ENCODE results near the gene VPS13D.
"Not testable (repeated sequence)": the region's sequence is repeated elsewhere in the genome, so short reads cannot be mapped to it uniquely, and the experiment has no call there.

Gene VPS13D

DNA sequence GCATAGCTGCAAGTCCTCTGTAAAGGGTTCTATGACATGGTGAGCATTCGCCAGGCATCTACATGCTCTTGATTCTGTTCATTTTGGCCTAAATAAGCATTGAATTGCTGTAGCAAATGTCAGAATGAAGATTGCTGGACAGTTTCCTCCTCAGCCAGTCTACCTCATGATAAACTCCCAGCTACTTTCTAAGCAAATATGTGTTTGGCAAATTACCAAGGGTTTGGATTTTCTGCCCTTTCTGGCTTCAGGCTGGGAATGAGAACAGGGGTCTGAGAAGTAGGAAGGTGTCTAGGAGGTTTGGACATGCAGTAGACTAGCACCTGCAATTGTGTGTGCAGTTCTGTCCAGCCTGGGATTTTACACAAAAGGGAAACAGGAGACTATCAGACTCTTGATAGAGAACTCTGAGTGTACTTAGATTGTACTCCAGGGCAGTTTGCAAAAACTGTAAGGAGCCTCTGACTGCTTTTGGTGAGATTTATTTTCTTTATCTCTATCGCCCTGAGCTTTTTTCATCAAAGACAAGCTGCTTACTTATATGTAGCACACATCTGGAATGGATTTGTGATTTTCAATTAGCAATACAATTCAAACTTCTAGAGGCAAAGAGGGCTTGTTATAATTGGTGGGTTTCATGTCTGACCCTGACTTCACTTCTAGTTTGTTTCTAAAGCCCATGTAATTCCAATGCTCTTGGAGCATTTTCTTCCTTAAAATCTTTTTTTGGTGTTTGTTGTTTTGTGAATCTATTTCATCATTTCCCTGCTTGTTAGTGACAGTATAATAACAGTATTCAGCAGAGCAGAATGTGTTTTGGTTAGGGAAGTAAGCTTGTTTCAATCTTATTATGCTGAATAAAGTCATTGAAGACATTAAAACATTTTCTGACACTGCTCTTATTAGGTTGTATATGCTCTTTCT lies 150.8 kb downstream of the VPS13D start:
- DNase-seq, result no peak

- DNase-seq, result no peak
These were observed 153.2 kb downstream of the VPS13D start for GRCh38 chr1:12383001-12383400.

DNA sequence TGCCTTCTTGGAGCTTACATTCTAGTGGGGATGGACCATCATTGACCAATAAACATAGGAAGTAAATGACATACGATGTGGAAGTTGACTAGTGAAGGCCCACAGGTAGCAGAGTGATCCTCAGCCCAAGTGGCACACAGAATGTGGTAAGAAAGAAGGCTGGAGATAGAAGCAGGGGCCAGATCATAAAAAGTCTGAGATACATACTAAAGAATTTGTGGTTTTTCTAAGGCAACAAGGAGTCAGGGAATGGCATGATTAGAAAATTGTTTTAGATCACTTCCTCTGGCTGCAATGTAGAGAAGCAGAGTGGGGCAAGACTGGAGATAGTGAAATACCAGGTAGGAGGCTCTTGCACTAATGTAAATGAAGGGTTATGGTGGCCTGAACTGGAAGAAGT lies 154.0 kb downstream of the VPS13D start:
- no peak for DNase-seq

GRCh38 chr1:12384836-12385456 lies 155.1 kb downstream of the VPS13D start:
- peak; percentile 9 to 12 for DNase-seq

- DNase-seq, result peak; percentile 21 to 25
These were observed 156.3 kb downstream of the VPS13D start for GRCh38 chr1:12386130-12386529.

DNA sequence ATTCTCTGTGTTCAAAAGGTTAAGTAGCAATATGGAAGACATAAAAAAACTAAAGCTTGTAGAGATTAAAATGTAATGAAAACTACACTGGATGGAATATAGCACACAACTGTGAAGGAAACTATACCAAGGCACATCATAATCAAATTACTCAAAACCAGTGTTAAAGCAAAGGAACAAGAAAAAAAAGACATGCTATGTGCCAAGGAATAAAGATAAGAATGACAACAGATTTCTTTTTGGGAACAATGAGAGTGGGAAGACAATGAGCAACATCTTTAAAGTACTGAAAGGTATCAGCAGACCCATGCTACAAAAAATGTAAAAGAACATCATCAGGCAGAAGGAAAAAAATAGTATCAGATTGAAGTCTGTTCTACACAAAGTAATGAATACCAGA lies 157.8 kb downstream of the VPS13D start:
- no peak for DNase-seq

- DNase-seq, result not testable (repeated sequence)
These were observed 160.5 kb downstream of the VPS13D start for GRCh38 chr1:12390296-12390695.

- DNase-seq, result no peak
These were observed 167.9 kb downstream of the VPS13D start for GRCh38 chr1:12397462-12398450.

DNA sequence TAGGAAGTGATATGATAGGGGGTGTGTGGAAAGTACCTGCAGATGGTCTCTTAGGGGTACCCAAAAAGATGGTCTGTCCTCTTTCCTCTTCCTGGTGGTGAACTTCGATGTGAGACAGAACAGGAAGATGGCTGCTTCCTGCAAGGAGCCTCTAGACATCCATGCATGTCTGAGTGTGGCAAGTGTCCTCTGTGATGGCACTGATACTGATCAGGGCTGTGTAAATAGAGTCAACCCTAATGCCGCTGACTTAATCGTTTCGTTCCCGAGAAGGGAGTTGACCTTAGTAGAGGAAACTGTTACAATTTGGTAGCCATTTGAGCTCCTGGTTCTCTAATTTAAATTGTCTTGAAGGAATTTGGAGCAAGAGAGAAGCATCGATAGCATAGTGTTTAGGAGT lies 168.6 kb downstream of the VPS13D start:
- DNase-seq, result no peak

- no peak for DNase-seq
These were observed 170.3 kb downstream of the VPS13D start for GRCh38 chr1:12400027-12400693.

DNA sequence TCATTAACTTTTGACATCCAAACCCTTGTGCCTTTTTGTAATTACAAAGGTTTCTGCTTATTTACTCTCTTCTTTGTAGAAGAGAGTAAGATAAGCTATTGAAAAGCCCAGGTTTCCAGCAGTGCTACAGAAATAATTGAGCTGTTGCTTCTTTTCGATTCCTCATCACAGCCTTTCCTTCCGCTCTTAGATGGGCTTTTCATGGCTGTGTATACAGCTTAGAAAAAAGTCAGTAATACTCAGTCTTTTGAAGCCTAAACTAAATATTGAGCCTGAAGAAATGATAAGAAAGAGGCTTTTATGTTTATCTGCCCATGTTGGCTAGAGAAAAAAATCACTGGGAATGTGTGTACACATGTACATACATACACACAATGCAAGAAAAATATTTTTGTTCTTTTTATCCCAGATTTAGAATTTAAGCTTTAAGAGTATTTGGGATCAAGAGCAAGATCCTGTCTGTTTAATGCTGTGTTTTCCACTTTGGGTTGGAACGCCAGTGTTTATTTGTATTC lies 172.4 kb downstream of the VPS13D start:
- DNase-seq, result no peak

GRCh38 chr1:12402842-12403241 lies 173.0 kb downstream of the VPS13D start:
- no peak for DNase-seq

- no peak for DNase-seq
These were observed 175.1 kb downstream of the VPS13D start for GRCh38 chr1:12404918-12405317.

- no peak for DNase-seq
These were observed 175.7 kb downstream of the VPS13D start for GRCh38 chr1:12405325-12406210.

GRCh38 chr1:12406211-12407021 lies 176.6 kb downstream of the VPS13D start:
- DNase-seq, result no peak

- DNase-seq, result peak in 1 of 2 experiments; percentile 6
These were observed 177.5 kb downstream of the VPS13D start for GRCh38 chr1:12407050-12407961.

DNA sequence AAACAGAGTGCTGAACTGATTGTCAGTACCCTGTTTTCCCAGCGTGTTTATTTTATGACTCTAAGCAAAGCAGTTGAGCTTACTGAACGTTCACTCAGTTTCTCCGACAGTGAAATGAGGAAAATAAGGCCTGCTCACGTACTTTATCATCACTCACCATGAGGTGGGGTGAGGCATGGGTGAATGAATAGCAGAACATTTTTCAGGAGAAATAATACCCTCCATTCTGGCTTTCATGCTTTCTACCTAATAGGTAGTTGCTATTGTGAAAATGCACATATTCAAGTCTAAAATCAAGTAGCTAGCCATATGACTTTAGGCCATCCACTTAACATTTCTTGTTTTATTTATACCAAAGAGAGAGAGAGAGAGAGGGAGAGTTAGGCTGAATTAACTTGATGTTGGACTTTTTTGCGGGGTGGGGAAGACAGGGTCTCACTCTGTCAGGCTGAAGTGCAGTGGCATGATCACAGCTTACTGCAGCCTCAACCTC lies 178.2 kb downstream of the VPS13D start:
- DNase-seq, result no peak

DNA sequence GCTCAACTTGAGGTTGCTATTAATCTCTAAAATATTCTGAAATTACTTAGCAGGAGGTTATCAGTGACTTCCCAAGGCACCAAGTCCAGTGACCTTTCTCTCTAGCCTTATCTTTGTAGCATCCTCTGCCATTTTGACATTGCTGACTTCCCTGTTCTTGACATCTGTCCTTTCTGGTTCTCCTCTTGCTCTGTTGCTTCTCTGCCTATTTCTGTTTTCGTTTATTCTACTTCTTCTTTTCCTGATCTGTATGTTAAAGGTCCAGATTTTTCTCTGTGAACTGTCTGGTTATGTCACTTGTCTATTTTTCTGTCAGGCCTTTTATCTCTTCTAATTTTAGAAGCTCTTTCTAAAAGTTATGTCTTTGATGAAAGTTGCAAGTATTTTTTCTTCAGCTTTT lies 178.8 kb downstream of the VPS13D start:
- no peak for DNase-seq

- no peak for DNase-seq
These were observed 179.9 kb downstream of the VPS13D start for GRCh38 chr1:12409681-12410080.

Measured in activated CD4-positive, alpha-beta T cell treated with anti-CD3 and anti-CD28 coated beads, Interleukin-2, amount 50 U/mL, for 4 hours (primary cell).